ENCODE results near the gene TACO1.

The TACO1 gene

DNA sequence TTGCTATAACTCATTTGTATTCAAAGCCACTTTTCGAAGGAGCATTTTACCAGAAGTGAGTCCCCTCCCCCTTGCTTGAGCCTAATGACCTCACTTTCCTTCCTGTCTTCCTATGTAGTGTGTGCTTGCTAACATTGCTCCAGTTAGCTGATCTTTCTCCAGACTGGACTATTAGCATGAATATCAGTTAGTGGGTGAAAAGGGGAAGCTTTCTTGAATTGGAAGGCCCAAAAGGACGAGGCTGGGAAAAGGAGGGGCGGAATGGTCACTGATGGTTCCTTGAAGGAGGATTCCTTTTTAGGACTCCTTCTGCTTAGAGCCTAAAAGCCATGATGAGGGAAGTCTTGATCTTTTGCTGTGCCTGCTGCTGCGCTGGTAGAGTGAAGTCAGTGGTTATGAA, 33.5 kb downstream of the TACO1 start:
- no peak for DNase-seq (ENCODE audit: low read depth)
- H3K4me3 ChIP-seq (ENCODE audit: low read depth, low read length), result no peak overlapping the region

DNA sequence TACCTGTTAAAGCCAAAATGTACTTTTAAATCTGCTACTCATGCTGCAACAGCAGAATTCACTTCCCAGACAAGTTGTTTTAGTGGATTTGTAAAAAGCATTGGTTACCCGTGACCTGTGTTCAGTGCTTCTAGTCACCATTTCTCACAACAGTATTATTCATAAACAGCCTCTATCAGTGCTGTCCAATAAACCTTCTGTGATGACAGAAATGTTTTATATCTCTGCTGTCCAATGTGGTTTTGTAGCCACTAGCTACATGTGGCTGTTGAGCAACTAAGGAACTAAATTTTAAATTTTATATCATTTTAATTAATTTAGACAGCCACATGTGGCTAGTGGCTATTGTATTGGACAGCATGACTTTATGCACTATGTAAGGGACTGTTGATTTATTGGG, 34.1 kb downstream of the TACO1 start:
- no peak for DNase-seq (ENCODE audit: low read depth)
- H3K4me3 ChIP-seq (ENCODE audit: low read depth, low read length), result no peak overlapping the region

DNA sequence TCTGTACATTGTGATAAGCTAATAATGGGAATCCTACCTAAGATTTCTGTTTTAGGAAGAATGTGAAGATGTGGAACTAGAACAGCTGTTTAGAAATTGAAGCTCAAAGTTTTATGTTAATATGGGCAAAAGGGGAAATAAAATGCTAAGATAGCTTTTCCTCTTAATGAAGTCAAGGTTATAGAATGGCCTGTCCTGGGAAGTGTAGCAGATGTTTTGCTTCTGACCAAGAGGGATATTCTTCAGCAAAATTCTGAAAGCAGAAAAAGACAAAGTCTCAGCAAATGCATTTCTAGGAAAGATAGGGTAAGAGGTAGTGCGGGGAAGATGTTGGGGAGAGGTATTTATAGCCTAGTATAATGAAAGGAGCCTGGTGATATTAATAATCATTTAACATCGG, 34.6 kb downstream of the TACO1 start:
- no peak for DNase-seq (ENCODE audit: low read depth)
- H3K4me3 ChIP-seq (ENCODE audit: low read depth, low read length), result no peak overlapping the region

DNA sequence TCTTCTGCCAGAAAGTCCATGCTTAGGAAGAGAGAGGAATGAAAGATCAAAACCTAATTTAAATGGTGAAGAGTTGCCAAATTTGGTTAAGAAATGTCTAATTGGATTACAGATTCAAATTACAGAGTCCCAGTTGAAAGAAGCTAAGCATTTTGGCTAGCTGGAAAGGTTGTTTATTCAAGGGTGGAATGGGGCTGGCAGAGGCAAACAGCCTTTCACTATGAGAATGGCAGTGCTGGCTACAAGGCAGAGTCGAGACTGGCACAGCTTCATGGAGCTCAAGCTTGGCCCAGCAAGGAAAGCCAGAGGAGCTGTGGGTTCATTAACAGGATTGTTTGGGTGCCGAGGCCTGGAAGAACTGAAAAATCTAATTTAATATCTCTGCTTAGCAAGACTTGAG, 35.1 kb downstream of the TACO1 start:
- no peak for DNase-seq (ENCODE audit: low read depth)
- H3K4me3 ChIP-seq (ENCODE audit: low read depth, low read length), result no peak overlapping the region

DNA sequence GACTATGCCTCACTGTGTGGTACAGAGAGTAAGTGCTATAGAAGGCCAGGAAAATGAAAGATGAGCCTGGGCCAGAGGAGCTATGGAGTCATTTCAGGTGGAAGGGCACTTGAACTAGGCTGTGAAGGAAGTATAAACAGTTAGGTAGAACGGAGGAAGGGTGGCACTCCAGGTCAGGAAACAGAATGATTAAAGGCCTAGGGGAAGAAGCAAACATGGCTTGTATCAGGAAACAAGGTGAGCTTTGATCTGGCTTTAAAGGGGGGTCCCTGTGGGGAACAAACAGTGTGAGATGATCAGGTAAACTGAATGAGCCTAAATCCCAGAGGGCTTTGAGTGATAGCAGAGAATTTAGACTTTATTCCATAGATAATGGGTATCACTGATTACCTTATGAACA, 38.4 kb downstream of the TACO1 start:
- no peak for DNase-seq (ENCODE audit: low read depth)

DNA sequence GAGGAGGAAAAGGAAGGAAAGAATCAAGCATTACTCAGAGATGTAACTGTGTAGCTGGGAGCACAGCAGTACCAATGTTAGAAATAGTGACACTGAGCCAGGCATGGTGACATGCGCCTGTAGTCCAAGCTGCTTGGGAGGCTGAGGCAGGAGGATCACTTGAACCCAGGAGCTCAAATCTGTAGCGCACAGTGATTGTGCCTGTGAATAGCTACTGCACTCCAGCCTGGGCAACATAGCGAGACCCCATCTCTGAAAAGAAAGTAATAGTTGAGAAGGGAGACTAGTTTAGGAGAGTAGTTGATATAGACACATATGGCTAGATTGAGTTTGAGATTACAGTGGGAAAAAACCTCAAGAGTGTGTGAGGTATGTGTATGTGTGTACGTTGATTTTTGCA, 39.3 kb downstream of the TACO1 start:
- no peak for DNase-seq (ENCODE audit: low read depth)
- H3K4me3 ChIP-seq (ENCODE audit: low read depth, low read length), result no peak overlapping the region

More for the DNA sequence above, 38.4 kb downstream of the TACO1 start:
- no peak overlapping the region for H3K4me3 ChIP-seq (ENCODE audit: low read depth, low read length)

DNA sequence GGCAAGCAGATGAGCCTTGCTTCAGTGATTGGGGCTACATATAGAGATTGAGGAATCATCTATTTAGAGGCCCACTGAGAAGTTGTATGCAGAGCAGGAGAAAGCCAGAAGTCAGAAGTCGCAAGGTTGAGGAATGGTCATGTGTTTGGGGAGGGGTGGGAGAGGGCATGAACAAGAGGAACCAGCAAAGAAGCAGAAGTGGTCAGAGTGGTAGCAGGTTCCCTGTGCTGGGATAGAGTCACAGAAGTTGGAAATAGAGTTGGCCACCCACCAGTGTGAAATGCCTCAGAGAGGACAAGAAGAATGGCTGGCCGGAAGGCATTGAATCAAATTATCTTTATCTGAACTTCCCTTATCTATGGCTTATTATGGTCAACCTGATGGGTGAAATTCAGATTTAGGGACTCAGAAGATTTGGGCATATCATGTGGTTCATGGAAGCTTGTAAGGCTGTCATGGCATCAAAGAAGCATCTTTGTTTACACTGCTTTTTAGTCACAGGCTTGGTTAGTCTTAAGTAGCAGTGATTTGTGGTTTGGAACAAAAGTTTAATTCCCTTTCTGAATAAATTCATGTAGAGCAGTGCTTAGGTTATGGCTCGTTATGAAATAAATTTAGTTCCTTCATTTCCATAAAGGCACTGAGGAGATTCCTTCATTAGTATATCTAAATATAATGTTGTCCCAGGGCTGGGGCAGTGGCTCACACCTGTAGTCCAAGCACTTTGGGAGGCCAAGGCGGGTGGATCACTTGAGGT, 41.2 kb downstream of the TACO1 start:
- DNase-seq (ENCODE audit: low read depth), result no peak
- no peak overlapping the region for H3K4me3 ChIP-seq (ENCODE audit: low read depth, low read length)

DNA sequence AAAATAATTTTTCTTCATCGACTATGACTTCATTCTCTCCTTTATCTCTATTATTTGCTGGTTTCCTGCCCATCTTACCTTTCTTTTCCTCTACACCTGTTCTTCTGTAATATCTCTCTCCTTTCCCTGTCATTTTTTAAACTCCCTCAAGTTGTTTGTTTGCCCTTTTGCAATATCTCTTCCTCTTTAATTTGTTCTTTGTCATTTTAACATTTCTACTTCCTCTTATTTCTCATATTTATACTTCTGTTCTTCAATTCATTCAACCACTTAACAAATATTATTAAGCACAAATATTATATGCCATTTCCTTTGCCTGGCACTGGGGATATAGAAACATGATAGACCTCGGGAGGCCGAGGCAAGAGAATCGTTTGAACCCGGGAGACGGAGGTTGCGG, 44.2 kb downstream of the TACO1 start:
- DNase-seq (ENCODE audit: low read depth), result no peak

DNA sequence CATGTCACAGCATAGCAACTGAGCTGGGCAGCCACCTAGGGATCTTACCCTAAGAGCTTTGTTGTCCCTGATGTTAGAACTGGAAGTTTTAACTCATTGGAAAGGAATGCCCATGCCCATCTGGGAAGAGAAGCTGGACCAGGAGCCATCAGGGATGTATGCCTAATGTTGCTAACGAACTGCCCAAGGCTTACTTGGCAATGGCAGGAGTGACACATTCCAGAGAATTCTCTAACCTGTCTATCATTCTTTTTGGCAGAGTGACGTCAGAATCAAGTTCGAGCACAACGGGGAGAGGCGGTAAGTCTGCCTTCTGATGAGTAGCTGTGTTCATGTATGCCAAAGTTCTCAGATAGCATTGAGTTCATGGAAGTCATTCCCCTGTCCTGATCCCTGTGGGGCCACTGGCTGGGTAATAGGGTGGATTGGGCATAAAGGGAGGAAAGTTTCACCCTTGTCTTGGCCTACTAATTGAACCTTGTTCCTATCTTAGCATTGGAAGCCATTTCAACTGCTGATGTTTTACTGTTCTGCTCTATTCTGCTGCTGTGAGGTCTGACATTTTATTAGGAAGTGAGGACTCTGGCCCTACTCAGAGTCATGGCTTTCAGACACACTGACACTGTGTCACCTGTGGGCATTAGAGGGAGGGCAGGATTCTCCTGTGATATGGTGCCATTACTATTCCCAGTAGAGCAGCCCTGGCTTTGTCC, 45.2 kb downstream of the TACO1 start:
- no peak for DNase-seq (ENCODE audit: low read depth)
- no peak overlapping the region for H3K4me3 ChIP-seq (ENCODE audit: low read depth, low read length)

More for the DNA sequence above, 44.2 kb downstream of the TACO1 start:
- no peak overlapping the region for H3K4me3 ChIP-seq (ENCODE audit: low read depth, low read length)

DNA sequence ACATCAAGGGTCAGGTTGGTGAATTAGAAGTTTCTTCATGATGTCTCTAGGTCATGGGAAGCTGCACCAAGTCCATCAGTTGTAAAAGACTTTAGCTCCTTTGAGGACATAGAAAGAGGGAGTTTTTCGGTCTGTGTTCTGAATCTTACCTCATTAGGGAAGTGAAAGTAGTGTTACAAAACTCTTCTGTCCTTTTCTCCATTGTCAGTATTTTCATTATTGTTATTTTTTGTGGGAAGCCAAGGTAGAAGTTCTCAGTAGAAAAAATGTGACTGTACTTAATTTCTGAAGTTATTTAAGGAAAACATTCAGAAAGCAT, 45.8 kb downstream of the TACO1 start:
- H3K4me3 ChIP-seq (ENCODE audit: low read depth, low read length), result no peak overlapping the region
- no peak for DNase-seq (ENCODE audit: low read depth)

DNA sequence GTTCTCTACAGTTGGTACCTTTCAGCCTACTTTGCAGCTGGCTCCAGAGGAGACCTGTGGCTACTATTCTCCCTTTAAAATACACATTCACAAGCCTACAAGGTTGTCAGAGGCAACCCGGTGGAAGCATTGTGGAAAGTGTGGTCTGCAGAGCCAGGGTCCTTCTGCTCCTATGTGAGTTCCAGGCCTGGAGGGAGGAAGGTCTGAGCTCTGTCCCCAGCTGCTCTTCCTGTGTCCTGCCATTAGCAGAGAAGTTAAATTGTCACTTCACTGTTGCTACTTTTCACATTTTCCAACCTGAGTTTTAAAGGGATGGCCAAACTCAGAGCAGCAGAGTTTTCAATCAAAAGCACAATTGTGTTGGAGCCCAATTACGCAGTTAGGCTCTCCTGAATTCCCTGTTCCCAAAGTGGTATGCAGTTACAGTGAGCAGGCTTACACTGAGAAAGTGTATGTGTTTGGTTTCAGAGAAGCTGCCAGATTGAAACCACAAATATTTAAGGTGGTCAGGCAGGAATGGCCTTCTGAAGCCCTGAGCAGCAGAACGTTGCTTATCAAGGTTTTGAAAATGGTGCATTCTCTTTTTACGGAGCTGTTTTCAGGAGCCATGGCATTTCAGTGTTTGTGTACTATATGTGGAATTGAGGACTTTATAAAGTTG, 46.5 kb downstream of the TACO1 start:
- DNase-seq (ENCODE audit: low read depth), result no peak
- no peak overlapping the region for H3K4me3 ChIP-seq (ENCODE audit: low read depth, low read length)

DNA sequence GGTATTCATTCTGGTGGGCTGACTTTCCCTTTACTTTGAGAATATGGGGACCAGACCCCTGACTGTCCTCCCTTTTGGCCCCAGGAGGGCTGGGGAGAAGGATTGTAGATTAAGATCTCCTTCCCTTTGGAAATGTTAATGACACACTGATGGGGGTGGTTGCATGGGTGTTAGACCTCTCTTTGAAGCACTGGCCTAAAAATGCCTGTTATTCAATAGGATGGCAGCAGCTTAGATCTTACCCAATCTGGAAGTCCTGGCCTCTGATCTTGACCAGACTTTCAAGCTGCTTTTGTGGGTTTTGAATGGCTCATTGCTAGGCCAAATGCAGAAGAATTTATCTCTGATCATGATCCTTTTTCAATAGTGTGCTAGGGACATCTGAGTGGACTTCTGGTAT, 47.2 kb downstream of the TACO1 start:
- H3K4me3 ChIP-seq (ENCODE audit: low read depth, low read length), result no peak overlapping the region
- DNase-seq (ENCODE audit: low read depth), result no peak

DNA sequence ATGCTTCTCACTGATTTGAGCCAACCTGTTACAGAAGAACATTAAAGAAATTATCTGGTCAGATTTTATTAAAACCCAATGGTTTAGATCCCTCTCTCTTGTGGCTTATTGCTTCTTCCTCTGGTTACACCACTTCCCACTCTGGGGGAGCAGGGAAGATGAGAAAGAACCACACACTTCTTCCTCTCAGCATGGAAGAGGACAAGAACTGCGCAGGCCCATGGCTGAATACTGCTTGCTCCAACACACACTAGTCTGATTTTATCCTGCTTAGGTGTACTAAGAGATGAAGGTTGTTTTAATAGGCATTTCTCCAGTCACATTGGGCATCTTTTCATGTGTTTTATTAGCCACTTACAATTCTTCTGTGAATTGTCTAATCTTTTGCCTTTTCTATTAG, 49.1 kb downstream of the TACO1 start:
- DNase-seq (ENCODE audit: low read depth), result no peak

DNA sequence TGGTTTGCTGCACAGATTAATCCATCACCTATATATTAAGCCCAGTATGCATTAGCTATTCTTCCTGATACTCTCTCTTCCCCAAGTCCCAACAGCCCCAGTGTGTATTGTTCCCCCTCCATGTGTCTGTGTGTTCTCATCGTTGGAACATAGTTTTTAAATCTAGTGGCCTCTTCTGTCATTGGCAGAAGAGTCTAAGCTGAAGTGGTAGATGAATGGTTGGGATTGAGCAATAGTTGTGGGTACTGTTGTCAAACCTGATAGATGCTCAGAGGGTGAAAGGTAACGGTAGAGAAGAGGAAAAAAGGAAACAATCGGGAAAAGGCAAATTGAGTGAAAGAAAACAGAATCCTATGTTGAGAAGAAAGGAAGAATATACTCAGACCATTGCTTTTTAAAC, 51.4 kb downstream of the TACO1 start:
- H3K4me3 ChIP-seq (ENCODE audit: low read depth, low read length), result no peak overlapping the region
- no peak for DNase-seq (ENCODE audit: low read depth)

More for the DNA sequence above, 49.1 kb downstream of the TACO1 start:
- H3K4me3 ChIP-seq (ENCODE audit: low read depth, low read length), result no peak overlapping the region

DNA sequence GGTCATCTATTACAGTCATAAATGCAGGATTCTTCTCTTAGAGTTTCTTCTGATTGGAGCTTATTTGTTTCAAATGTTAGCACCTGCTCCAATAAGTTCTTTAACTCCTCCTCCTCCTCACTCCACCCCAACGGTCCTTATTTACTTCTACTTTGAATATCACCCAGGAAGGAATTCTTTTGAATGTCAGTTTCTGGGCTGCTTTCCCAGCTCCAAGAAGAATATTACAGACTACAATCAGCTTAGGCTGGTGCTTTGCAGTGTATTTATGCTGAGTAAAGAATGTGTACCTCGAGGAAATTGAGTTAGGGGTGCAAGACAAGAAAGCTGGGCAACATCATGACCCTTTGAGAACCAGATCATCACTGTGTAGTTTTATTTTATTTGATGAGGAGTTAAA, 52.4 kb downstream of the TACO1 start:
- no peak overlapping the region for H3K4me3 ChIP-seq (ENCODE audit: low read depth, low read length)
- DNase-seq (ENCODE audit: low read depth), result no peak

DNA sequence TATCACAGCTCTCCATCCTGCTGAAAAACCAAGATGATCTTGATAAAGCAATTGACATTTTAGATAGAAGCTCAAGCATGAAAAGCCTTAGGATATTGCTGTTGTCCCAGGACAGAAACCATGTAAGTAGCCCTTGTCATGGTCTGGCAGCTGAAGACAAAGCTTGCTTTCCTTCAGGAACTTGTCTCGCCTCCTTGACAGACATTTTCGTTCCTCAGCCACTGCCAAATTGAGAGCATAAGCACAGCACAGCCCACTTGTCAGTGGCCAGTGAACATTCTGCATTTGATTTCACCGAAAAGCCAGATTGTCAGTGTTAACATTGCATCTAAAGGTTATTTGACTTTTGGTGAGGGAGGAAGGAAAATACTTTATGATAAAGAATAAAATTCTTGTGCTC, 57.1 kb downstream of the TACO1 start:
- DNase-seq (ENCODE audit: low read depth), result no peak
- no peak overlapping the region for H3K4me3 ChIP-seq (ENCODE audit: low read depth, low read length)

Data from skeletal muscle cell (primary cell).